ENCODE measurements around the gene EEF2KMT. TPM values are rescaled to one million over a fixed set of nuclear protein-coding genes. Genes with fewer than 3 reads are reported as not detected.
A peak's percentile ranks its signal among the peaks of the same experiment; 100 is the strongest.

The EEF2KMT gene
- total and polyA plus RNA-seq, 7 donors = 8.2 to 22.2 (median 11.1) TPM

DNA sequence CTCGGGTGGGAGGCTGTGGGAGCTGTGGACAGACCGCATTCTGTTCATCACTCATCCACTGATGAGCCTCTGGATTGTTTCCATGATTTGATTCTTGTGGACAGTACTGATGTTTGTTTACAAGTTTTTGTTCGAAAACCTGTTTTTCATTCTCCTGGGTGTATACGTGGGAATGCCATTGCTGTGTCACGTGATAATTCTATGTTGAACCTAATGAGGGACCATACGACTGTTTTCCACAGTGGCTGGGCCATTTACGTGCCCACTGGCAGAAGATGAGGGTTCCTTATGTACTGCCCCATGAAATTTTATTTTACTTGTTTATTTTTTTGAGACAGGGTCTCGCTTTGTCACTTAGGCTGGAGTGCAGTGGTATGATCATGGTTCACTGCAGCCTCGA, 28.5 kb downstream of the EEF2KMT start:
- Histone ChIP-seq H3K4me1 (peaks cover 10% of the 10 kb centered on the region), H3K27me3 (ENCODE audit: insufficient read depth in 3 of 3, low read length in 2 of 3) (no peaks in the 10 kb centered on the region), H3K9me3 (no peaks in the 10 kb centered on the region), H3K27ac (no peak overlapping the region), H3K4me3 (no peak overlapping the region), H3K36me3 (ENCODE audit: insufficient read depth in 1 of 2, low read depth in 1 of 2) (peaks cover 0 to 9% of the 10 kb centered on the region in 2 donors)
- DNase-seq (no peak), ATAC-seq (no peak)
- intact Hi-C loops (cut with DNase I) = no loop called here
- 83 to 88% (median 87%) methylated on average over 9 of the region's 9 CpGs for WGBS, 3 donors
- TF ChIP-seq, protein P1, sequence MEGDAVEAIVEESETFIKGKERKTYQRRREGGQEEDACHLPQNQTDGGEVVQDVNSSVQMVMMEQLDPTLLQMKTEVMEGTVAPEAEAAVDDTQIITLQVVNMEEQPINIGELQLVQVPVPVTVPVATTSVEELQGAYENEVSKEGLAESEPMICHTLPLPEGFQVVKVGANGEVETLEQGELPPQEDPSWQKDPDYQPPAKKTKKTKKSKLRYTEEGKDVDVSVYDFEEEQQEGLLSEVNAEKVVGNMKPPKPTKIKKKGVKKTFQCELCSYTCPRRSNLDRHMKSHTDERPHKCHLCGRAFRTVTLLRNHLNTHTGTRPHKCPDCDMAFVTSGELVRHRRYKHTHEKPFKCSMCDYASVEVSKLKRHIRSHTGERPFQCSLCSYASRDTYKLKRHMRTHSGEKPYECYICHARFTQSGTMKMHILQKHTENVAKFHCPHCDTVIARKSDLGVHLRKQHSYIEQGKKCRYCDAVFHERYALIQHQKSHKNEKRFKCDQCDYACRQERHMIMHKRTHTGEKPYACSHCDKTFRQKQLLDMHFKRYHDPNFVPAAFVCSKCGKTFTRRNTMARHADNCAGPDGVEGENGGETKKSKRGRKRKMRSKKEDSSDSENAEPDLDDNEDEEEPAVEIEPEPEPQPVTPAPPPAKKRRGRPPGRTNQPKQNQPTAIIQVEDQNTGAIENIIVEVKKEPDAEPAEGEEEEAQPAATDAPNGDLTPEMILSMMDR (IDR thresholded peaks at IDR 0.05) = no peak

DNA sequence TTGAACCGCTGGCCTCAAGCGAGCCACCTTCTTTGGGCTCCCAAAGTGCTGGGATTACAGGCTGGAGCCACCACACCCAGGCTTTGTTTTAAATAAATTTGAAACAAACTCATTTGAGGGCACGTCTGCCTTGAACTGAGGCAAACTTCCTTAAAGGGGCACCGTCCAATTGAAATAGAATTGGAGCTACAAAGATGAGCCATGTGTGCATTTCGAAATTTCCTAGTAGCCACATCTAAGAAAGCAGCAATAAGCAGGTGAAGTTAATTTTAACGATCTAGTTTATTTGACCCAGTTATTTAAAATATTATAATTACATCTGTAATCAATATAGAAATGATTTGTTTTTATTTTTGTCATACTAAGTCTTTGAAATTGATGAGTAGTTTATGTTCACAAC, 31.1 kb downstream of the EEF2KMT start:
- Histone ChIP-seq H3K9me3 (no peaks in the 10 kb centered on the region), H3K4me3 (no peak overlapping the region), H3K27ac (no peak overlapping the region), H3K27me3 (ENCODE audit: insufficient read depth in 3 of 3, low read length in 2 of 3) (no peaks in the 10 kb centered on the region), H3K36me3 (ENCODE audit: insufficient read depth in 1 of 2, low read depth in 1 of 2) (no peaks in the 10 kb centered on the region), H3K4me1 (peaks cover 4% of the 10 kb centered on the region)
- TF ChIP-seq, protein P1 (IDR thresholded peaks at IDR 0.05) = no peak
- WGBS, 3 donors = 74 to 76% (median 76%) methylated on average over 6 of the region's 6 CpGs
- no peak for ATAC-seq
- intact Hi-C loops (cut with DNase I) = no loop called here
- no peak for DNase-seq

DNA sequence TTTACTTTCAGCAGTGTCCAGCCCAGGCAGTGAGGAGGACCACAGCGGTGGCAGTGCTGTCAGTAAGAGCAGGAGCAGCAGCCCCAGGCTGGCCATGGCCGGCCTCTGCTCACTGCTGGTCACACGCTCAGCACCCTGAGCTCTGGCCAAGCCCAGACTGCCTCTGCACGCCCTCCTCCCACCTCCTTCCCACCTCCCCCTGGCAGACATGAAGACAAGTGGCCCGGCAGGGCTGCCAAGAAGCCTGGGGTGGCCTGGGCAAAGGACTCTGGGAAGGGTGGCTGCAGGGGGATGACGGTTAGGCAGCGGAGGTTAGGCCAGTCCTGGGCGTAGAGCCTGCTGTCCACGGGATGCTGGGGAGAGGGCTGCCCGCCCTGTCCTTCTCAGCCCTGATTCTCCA, 31.8 kb downstream of the EEF2KMT start, which contains the start of gene C16orf89:
Gene C16orf89 (minus strand): TSS at position 144 of the 400 bp plus-strand sequence. CDS start 48 bp downstream, at position 96.
- no peaks in the 10 kb centered on the region for H3K27me3 ChIP-seq (ENCODE audit: insufficient read depth in 3 of 3, low read length in 2 of 3)
- DNase-seq (no peak), ATAC-seq (peak in 1 of 4 donors; percentile 31)
- 43 to 49% (median 48%) methylated on average over 10 of the region's 10 CpGs for WGBS, 3 donors
- TF ChIP-seq, protein P1 (IDR thresholded peaks at IDR 0.05) = no peak
- H3K4me1 ChIP-seq = no peaks in the 10 kb centered on the region
- intact Hi-C loops (cut with DNase I) = no loop called here
- H3K36me3 ChIP-seq (ENCODE audit: insufficient read depth in 1 of 2, low read depth in 1 of 2) = no peaks in the 10 kb centered on the region
- no peaks in the 10 kb centered on the region for H3K9me3 ChIP-seq
- no peak within 1 kb of the TSS for H3K27ac ChIP-seq
- H3K4me3 ChIP-seq = no peak within 1 kb of the TSS

DNA sequence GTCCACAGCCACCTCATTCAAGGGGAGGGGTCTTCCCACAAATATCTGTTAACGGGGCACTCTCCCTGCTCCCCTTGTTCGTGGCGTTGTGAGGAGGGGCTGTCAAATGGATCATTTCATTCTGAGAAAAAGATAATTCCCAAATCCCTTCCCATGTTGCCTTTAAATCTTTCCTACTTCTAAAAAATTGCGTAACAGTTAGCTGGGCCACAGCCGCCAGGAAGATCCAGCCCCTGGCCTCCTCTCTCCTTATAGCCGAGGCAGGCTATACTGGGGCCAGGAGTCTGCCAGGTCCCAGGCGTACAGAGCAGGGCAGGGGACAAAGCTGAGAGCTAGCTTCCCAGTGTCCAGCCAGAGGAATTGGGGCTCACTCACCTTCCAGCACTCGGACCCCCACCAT, 32.3 kb downstream of the EEF2KMT start:
- Histone ChIP-seq H3K9me3 (no peaks in the 10 kb centered on the region), H3K27ac (no peak overlapping the region), H3K27me3 (ENCODE audit: insufficient read depth in 3 of 3, low read length in 2 of 3) (no peaks in the 10 kb centered on the region), H3K4me1 (no peaks in the 10 kb centered on the region), H3K36me3 (ENCODE audit: insufficient read depth in 1 of 2, low read depth in 1 of 2) (no peaks in the 10 kb centered on the region), H3K4me3 (no peak overlapping the region)
- ATAC-seq = peak in 1 of 4 donors; percentile 13
- TF ChIP-seq, protein P1 (IDR thresholded peaks at IDR 0.05) = no peak
- WGBS, 3 donors = 51 to 65% (median 63%) methylated on average over 8 of the region's 8 CpGs
- intact Hi-C loops (cut with DNase I) = no loop called here
- DNase-seq = no peak

DNA sequence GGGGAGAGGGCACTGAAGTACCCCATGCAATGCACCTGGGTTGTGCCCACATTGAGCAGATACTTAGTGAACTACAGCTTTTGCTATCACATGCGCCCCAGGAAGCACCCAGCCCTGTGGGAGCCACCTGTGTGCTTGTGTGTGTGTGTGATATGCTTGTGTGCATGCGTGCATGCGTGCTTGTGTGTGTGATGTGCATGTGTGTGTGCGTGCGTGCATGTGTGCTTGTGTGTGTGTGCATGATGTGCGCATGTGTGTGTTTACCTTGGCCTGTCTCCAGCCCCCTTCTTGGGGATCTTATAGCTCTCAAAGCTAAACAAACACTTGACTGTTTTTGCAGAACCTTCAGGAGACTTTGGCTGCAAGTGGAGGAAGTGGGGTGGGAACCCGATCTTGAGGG, 32.7 kb downstream of the EEF2KMT start:
- intact Hi-C loops (cut with DNase I) = no loop called here
- no peaks in the 10 kb centered on the region for H3K27me3 ChIP-seq (ENCODE audit: insufficient read depth in 3 of 3, low read length in 2 of 3)
- H3K4me3 ChIP-seq = no peak overlapping the region
- WGBS, 3 donors = 78 to 80% (median 80%) methylated on average over 7 of the region's 7 CpGs
- TF ChIP-seq, protein P1 (IDR thresholded peaks at IDR 0.05) = no peak
- no peak overlapping the region for H3K27ac ChIP-seq
- H3K36me3 ChIP-seq (ENCODE audit: insufficient read depth in 1 of 2, low read depth in 1 of 2) = no peaks in the 10 kb centered on the region
- DNase-seq (no peak), ATAC-seq (no peak)
- H3K9me3 ChIP-seq = no peaks in the 10 kb centered on the region
- no peaks in the 10 kb centered on the region for H3K4me1 ChIP-seq
